Panc1 (cell line): ENCODE measurements around the gene IGFALS. TPM values are rescaled to one million over a fixed set of nuclear protein-coding genes. Genes with fewer than 3 reads are reported as not detected.

ENCODE experiments used
- ATAC-seq: fragments of 200-7000 bp; cut with Tn5 transposase; 2 replicates; pipeline ENCODE4 v1.9.1; 2020; ENCODE audit warnings: mild to moderate bottlenecking, moderate library complexity
- BruUV-seq: library from RNA; stranded (reverse); fragments of 400-500 nt; replicated peaks from 2 replicates; lab custom pipeline; 2021; lab: Mats Ljungman, UMichigan
- CTCF ChIA-PET: fragments of 300-600 bp; sonication (Branson Sonifier 250); formaldehyde crosslinking; loops from one replicate; lab custom pipeline; 2022; ENCODE audit warnings: antibody characterized with exemption; lab: Charles Lee
- POLR2A ChIA-PET: fragments of 300-600 bp; sonication (Branson Sonifier 250); formaldehyde crosslinking; loops from one replicate; lab custom pipeline; 2022; ENCODE audit warnings: antibody characterized with exemption; lab: Charles Lee
- DNase-seq: peaks from one replicate; pipeline ENCODE4 v3.0.0-alpha.2; 2010; ENCODE audit warnings: low read depth, low spot score
- H3K27ac ChIP-seq: 2 replicates; pipeline ENCODE4 v1.5.1; 2011; ENCODE audit warnings: mild to moderate bottlenecking, low read length, inconsistent platforms
- H3K27me3 ChIP-seq: fragments of 200-500 bp; sonication (Bioruptor generic); 2 replicates; pipeline ENCODE4 v1.6.0; 2014; ENCODE audit warnings: low read length, inconsistent platforms; ENCODE audit not compliant: control insufficient read depth, insufficient read depth
- H3K36me3 ChIP-seq: fragments of 200-500 bp; sonication (Bioruptor generic); 2 replicates; pipeline ENCODE4 v1.5.1; 2014; ENCODE audit warnings: inconsistent platforms, mild to moderate bottlenecking, low read length, moderate library complexity; ENCODE audit not compliant: control insufficient read depth, insufficient read depth
- H3K4me1 ChIP-seq: 2 replicates; pipeline ENCODE4 v1.5.1; 2011; ENCODE audit warnings: inconsistent platforms, mild to moderate bottlenecking, low read length, moderate library complexity; ENCODE audit not compliant: control insufficient read depth, insufficient read depth
- H3K4me3 ChIP-seq, 2 experiments: 2 replicates each; pipeline ENCODE4 v1.5.1; 2011 to 2012; ENCODE audit warnings: low read depth in 2 of 2, low read length in 2 of 2, mild to moderate bottlenecking in 2 of 2, inconsistent platforms in 1 of 2, moderate library complexity in 1 of 2
- H3K9me3 ChIP-seq: fragments of 200-500 bp; sonication (Bioruptor generic); 2 replicates; pipeline ENCODE4 v1.5.1; 2014; ENCODE audit warnings: low read depth, mild to moderate bottlenecking, inconsistent platforms, low read length, moderate library complexity; ENCODE audit not compliant: control insufficient read depth, insufficient read depth
- POLR2AphosphoS5 ChIP-seq: IDR thresholded peaks from 2 replicates; pipeline ENCODE4 v1.6.1; 2012; ENCODE audit warnings: mild to moderate bottlenecking, low read depth, low read length, moderate library complexity
- SIN3A ChIP-seq: IDR thresholded peaks from 2 replicates; pipeline ENCODE4 v1.6.1; 2012; ENCODE audit warnings: low read depth, mild to moderate bottlenecking, low read length, moderate library complexity, borderline replicate concordance; ENCODE audit not compliant: insufficient read depth
- TCF7L2 ChIP-seq: IDR thresholded peaks from 2 replicates; pipeline ENCODE4 v1.6.1; 2011; ENCODE audit warnings: mild to moderate bottlenecking, low read depth, low read length, inconsistent platforms
- in situ Hi-C: cut with HindIII; loops from 2 replicates; pipeline ENCODE4 v1.10.0; 2016; ENCODE audit warnings: low sequenced_read_pairs, low pct_unique_long_range_greater_than_20kb
- intact Hi-C: fragments of 100-400 bp; cut with micrococcal nuclease; formaldehyde crosslinking; loops from one replicate; pipeline ENCODE4 v1.10.0; 2022; ENCODE audit not compliant: unreplicated experiment
- total RNA-seq: library from RNA; stranded (reverse); gene quantifications from one replicate; pipeline ENCODE4 v1.2.1, GENCODE V29; 2021; ENCODE audit not compliant: unreplicated experiment
- TF ChIP-seq, protein P1 (sequence below): fragments of 450-650 bp; IDR thresholded peaks from 2 replicates; pipeline ENCODE4 v1.5.1; 2017; ENCODE audit warnings: mild to moderate bottlenecking
- TF ChIP-seq, protein P2 (sequence below), 2 experiments: IDR thresholded peaks; 2 replicates each; pipeline ENCODE4 v1.6.1; 2011 to 2012; ENCODE audit warnings: low read depth in 2 of 2, control low read depth in 1 of 2, low read length in 1 of 2, mild to moderate bottlenecking in 1 of 2, moderate library complexity in 1 of 2; ENCODE audit not compliant: insufficient read depth in 1 of 2

The IGFALS gene
- total RNA-seq, 1 experiment from 2014 or later, result 0.10 TPM

DNA sequence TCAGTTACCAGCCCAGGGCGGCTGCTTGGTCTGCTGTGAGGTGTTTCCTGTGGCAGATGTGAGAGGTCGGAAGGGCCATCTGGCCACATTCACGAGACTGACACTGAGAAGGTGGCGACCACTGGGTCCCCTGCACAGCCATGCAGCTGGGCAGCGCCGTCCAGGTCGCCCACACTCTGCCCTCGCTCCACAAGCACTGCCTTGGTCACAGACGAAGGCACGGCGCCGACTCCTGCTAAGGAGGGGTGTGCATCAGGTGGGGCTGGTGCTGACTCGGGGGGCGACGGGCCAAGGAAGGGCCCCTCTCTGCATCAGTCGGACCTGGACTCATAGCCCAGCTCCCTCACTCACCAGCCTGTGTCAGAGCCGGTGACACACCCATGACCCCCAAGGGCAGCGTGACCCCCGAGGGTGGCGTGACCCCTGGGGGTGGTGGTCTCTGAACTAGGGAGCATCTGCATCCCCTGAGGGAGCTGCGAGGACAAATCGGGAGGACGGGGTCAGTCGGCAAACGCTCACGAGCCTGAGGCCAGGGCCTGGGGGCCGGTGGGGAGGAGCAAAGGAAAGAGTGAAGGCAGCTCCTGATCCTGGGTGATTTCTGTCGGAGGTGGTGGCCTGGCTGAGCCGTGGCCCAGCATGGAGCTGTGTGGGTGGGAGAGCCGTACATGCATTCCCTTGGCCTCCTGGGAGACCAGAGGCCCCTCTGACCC, 52.6 kb downstream of the IGFALS start:
- DNase-seq, result no peak
- in situ Hi-C loops (no loop called here), intact Hi-C loops (no loop called here)
- ATAC-seq, result no peak
- ChIA-PET POLR2A (no interaction called here), CTCF (no interaction called here)
- Histone ChIP-seq H3K9me3 (no peaks in the 10 kb centered on the region), H3K4me3 (no peak overlapping the region), H3K36me3 (no peaks in the 10 kb centered on the region; the same call in 1 of the 2 replicates), H3K4me1 (no peaks in the 10 kb centered on the region), H3K27me3 (no peaks in the 10 kb centered on the region), H3K27ac (no peak overlapping the region)
- TF ChIP-seq TCF7L2 (no peak), SIN3A (no peak), POLR2AphosphoS5 (no peak)
- TF ChIP-seq, protein P1, sequence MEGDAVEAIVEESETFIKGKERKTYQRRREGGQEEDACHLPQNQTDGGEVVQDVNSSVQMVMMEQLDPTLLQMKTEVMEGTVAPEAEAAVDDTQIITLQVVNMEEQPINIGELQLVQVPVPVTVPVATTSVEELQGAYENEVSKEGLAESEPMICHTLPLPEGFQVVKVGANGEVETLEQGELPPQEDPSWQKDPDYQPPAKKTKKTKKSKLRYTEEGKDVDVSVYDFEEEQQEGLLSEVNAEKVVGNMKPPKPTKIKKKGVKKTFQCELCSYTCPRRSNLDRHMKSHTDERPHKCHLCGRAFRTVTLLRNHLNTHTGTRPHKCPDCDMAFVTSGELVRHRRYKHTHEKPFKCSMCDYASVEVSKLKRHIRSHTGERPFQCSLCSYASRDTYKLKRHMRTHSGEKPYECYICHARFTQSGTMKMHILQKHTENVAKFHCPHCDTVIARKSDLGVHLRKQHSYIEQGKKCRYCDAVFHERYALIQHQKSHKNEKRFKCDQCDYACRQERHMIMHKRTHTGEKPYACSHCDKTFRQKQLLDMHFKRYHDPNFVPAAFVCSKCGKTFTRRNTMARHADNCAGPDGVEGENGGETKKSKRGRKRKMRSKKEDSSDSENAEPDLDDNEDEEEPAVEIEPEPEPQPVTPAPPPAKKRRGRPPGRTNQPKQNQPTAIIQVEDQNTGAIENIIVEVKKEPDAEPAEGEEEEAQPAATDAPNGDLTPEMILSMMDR, result no peak
- TF ChIP-seq, protein P2, sequence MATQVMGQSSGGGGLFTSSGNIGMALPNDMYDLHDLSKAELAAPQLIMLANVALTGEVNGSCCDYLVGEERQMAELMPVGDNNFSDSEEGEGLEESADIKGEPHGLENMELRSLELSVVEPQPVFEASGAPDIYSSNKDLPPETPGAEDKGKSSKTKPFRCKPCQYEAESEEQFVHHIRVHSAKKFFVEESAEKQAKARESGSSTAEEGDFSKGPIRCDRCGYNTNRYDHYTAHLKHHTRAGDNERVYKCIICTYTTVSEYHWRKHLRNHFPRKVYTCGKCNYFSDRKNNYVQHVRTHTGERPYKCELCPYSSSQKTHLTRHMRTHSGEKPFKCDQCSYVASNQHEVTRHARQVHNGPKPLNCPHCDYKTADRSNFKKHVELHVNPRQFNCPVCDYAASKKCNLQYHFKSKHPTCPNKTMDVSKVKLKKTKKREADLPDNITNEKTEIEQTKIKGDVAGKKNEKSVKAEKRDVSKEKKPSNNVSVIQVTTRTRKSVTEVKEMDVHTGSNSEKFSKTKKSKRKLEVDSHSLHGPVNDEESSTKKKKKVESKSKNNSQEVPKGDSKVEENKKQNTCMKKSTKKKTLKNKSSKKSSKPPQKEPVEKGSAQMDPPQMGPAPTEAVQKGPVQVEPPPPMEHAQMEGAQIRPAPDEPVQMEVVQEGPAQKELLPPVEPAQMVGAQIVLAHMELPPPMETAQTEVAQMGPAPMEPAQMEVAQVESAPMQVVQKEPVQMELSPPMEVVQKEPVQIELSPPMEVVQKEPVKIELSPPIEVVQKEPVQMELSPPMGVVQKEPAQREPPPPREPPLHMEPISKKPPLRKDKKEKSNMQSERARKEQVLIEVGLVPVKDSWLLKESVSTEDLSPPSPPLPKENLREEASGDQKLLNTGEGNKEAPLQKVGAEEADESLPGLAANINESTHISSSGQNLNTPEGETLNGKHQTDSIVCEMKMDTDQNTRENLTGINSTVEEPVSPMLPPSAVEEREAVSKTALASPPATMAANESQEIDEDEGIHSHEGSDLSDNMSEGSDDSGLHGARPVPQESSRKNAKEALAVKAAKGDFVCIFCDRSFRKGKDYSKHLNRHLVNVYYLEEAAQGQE (IDR thresholded peaks at IDR 0.05; ENCODE audit: insufficient read depth in 1 of 2, low read depth in 2 of 2, low read length in 1 of 2), result no peak
- no TSS peak for BruUV-seq

Other genes starting within 250 kb of the IGFALS start
- 25.5 TPM for gene IFT140, start 181.6 kb downstream of the IGFALS start, total RNA-seq
- 28.8 TPM for gene CRAMP1, start 181.3 kb downstream of the IGFALS start, total RNA-seq
- gene JPT2, start 115.4 kb downstream of the IGFALS start, total RNA-seq, result 200 TPM
- gene MAPK8IP3, start 87.5 kb downstream of the IGFALS start, total RNA-seq, result 108 TPM
- 117 TPM for gene NME3, start 22.2 kb downstream of the IGFALS start, total RNA-seq
- 53.4 TPM for gene EME2, start 20.9 kb downstream of the IGFALS start, total RNA-seq
- 187 TPM for gene MRPS34, start 20.6 kb downstream of the IGFALS start, total RNA-seq
- 23.0 TPM for gene SPSB3, start 11.1 kb downstream of the IGFALS start, total RNA-seq
- gene NUBP2, start 10.7 kb downstream of the IGFALS start, total RNA-seq, result 85.8 TPM
- 58.9 TPM for gene HAGH, start 33.1 kb upstream of the IGFALS start, total RNA-seq
- gene FAHD1, start 33.5 kb upstream of the IGFALS start, total RNA-seq, result 34.6 TPM
- not detected for gene MEIOB, start 78.5 kb upstream of the IGFALS start, total RNA-seq
- 3.3 TPM for gene HS3ST6, start 124.7 kb upstream of the IGFALS start, total RNA-seq
- gene MSRB1, start 149.5 kb upstream of the IGFALS start, total RNA-seq, result 25.3 TPM
- 0.26 TPM for gene RPL3L, start 161.0 kb upstream of the IGFALS start, total RNA-seq
- 287 TPM for gene NDUFB10, start 165.8 kb upstream of the IGFALS start, total RNA-seq
- 2,794 TPM for gene RPS2, start 171.1 kb upstream of the IGFALS start, total RNA-seq
- not detected for gene RNF151, start 173.2 kb upstream of the IGFALS start, total RNA-seq
- 42.4 TPM for gene TBL3, start 178.3 kb upstream of the IGFALS start, total RNA-seq
- 4.0 TPM for gene NOXO1, start 187.8 kb upstream of the IGFALS start, total RNA-seq
- 49.2 TPM for gene GFER, start 190.5 kb upstream of the IGFALS start, total RNA-seq
- gene SYNGR3, start 196.3 kb upstream of the IGFALS start, total RNA-seq, result 15.2 TPM
- 85.7 TPM for gene ZNF598, start 216.1 kb upstream of the IGFALS start, total RNA-seq
- 15.3 TPM for gene NPW, start 226.1 kb upstream of the IGFALS start, total RNA-seq
- gene NHERF2, start 233.2 kb upstream of the IGFALS start, total RNA-seq, result 174 TPM